HG02973 (cell line): ENCODE measurements around the gene GALT.

Experiments used
- ATAC-seq: cut with Tn5 transposase; IDR thresholded peaks from one replicate; pipeline ENCODE4 v1.9.1; 2021; ENCODE audit warnings: moderate library complexity; ENCODE audit not compliant: unreplicated experiment

Gene GALT

GRCh38 chr9:34675869-34676268, 29.4 kb downstream of the GALT start:
- no peak for ATAC-seq

GRCh38 chr9:34684145-34684544, 37.7 kb downstream of the GALT start:
- no peak for ATAC-seq

GRCh38 chr9:34684816-34685215, 38.3 kb downstream of the GALT start:
- no peak for ATAC-seq

GRCh38 chr9:34685591-34685990, 39.1 kb downstream of the GALT start:
- no peak for ATAC-seq

GRCh38 chr9:34686231-34686630, 39.8 kb downstream of the GALT start:
- ATAC-seq: no peak

GRCh38 chr9:34686732-34687131, 40.3 kb downstream of the GALT start:
- no peak for ATAC-seq

GRCh38 chr9:34687276-34688030, 41.0 kb downstream of the GALT start:
- no peak for ATAC-seq

- no peak for ATAC-seq
These were observed 42.0 kb downstream of the GALT start for GRCh38 chr9:34688329-34689115.

- ATAC-seq: no peak
These were observed 42.6 kb downstream of the GALT start for GRCh38 chr9:34689116-34689470.

GRCh38 chr9:34689512-34689911, 43.0 kb downstream of the GALT start:
- no peak for ATAC-seq

- ATAC-seq: no peak
These were observed 44.8 kb downstream of the GALT start, which contains the start of gene CCL19 for GRCh38 chr9:34690983-34691935. CCL19 (minus strand) TSS chr9:34691276; CDS start chr9:34691139, 137 bp downstream.

GRCh38 chr9:34691936-34692315, 45.5 kb downstream of the GALT start:
- no peak for ATAC-seq

GRCh38 chr9:34693560-34693959, 47.1 kb downstream of the GALT start:
- no peak for ATAC-seq

- no peak for ATAC-seq
These were observed 48.3 kb downstream of the GALT start for GRCh38 chr9:34694811-34695210.
